DMS79 treated with DMSO at 0.1 percent for 48 hours (cell line): Measurements from ENCODE around the gene PLCB4.

ENCODE experiments used
- DNase-seq: peaks from one replicate; lab custom pipeline; 2025; lab: John Stamatoyannopoulos, UW

PLCB4 gene

DNA sequence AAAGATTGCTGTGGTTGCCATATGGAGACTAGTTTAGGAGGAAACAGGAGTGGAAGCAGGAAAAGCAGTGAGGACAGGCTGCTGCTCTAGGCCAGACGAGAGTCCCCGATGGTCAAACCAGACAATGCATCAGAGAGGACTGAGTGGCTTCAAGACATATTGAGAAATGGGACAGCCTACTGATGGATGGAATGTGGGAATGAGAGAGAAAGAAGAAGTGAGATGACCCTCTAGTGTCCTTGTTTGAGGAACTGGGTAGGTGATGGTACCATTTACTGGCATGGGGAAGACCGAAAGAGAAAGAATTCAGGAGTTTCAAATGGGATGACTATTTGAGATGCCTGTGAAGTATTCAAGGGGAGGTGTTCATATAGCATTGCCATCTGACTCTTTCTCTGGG, 333.7 kb downstream of the PLCB4 start:
- DNase-seq = no peak

DNA sequence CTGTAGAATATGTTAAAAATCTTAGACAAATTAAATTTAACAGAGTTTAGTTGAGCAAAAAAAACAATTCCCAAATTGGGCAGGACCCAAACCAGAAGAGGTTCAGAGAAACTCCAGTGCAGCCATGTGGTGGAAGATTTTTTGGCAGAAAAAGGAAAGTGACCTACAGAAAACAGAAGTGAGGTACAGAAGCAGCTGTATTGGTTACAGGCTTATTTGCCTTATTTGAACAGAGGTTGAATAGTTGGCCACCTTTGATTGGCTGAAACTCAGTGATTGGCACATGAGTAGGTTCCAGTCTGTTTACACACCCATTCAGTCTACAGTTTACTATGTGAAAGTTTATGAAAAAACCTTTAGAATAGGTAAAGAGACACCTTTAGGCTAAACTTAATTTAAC, 334.6 kb downstream of the PLCB4 start:
- DNase-seq = no peak

DNA sequence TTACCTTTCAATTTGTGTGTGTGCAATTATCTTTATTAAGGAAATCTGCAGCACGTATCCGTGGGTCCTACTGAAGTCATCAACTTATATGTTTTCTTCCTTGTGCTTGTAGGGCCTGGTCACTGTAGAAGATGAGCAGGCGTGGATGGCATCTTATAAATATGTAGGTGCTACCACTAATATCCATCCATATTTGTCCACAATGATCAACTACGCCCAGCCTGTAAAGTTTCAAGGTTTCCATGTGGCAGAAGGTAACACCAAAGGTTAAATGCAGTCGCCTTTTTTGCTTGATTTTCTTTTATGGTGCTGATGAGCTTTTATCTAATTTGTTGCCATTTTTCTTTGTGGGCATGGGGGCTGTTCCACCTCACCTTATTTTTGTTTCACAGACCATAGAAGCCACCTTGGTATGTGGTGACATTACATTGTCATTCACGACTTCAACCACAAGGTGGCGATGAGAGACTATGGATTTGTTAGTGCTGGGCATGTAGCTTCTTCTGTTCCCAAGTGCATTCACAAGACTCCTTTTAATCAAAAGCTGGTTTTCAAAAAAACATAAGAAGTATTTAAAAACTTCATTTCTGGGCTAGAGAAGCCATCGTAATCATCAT, 339.0 kb downstream of the PLCB4 start:
- peak; percentile 70 for DNase-seq

DNA sequence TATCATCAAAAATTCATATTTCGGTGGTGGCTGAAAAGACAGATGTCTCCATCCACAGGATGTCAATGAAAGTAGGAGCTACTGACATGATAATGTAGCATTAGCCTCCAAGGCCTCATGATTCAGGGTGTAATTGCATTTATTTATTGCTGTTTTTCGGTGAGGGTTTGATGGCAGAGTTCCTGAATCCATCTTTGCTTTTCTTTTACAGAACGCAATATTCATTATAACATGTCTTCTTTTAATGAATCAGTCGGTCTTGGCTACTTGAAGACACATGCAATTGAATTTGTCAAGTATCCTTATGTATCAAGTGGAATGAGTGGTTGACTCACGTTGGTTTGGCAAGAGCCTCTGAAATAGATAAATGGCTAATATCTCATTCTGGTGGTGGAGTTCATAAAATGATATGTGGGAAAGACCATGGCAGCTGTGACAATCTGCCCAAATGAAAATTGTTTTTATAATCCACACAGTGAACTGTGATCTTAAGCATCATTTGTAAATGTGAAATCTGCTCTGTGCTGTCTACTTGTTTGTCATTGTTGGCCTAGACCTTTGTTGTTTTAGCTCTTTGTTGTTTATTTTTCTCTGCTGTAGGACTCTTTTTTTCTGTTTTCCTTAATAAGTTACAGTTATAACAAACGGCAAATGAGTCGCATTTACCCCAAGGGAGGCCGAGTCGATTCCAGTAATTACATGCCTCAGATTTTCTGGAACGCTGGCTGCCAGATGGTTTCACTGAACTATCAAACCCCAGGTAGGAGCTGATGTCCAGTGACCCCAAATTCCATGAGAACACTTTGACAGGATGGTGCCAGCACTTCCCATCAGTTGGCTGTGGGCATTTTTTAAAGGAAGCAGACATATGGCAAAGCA, 339.8 kb downstream of the PLCB4 start:
- DNase-seq = peak; percentile 79

DNA sequence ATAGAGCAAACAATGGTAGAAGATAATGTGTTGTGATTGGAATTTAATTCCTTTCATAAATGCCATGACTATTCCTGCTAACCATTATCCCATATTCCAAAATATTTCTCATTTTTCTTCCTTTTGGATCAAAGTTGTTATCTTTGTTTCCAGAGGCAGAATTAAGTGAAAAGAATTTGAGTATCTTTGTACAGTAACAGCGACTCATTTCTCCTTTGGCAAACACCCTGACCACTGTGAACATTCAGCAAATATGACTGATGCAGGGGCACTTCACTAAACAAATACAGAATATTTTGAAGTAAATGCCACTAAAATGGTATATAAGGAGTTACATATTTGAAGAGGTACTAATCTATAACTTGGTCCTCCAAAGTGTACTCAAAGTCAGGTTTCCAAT, 340.5 kb downstream of the PLCB4 start:
- no peak for DNase-seq

DNA sequence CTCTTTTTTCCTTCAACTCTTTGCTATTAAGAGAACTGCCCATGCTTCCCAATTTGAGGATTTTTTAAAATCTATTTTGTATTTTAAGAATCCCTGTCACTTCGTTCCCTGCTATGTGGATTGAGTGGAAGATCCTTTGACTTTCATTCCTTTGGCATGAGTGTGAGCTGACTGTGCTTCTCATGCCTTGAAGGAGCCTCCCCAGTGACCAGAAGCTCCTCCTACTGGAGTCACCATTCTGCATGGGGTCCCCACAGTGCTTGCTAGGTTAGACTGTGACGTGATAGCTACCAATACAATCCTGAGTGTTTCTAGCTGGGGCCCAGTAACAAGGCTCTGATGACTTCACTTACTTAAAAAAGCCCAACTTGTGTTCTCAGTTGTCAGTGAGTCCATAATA, 341.1 kb downstream of the PLCB4 start:
- DNase-seq = no peak

DNA sequence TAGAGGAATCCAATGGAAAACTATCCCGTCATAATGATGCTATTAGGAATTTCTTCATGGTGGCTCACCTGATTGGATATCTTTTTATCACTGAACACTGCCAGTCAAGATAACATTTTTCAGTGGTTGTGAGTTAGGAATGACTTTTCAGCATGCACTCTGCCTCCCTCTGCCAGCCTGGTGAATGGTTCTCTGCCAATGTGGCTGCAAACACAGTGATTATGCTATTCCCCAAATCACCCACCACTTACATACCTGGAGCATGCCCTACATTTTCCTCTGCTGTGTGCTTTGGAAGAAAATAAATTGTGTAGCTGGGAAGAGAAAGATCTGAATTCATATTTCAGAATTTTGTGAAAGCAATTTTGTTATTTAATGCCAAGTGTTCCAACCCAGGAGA, 342.9 kb downstream of the PLCB4 start:
- DNase-seq = no peak

DNA sequence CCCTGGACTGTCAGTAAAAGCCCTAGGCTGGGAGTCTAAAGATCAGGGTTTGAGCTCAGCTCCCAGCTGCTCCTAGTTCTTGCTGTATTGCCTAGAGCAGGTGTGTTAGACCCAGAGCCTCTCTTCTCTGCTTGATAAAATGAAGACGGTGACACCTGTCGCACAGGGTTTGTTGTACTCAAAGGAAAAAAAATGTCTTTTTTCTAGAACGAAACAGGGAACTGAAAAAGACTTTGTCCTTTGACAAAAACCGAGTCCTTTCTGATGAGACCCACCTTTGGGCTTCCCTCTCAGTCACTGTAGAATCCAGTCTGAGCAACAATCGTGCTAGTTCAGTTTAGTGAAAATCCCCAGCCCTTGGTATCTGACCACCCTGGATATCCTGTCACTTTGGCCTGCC, 343.4 kb downstream of the PLCB4 start:
- no peak for DNase-seq

DNA sequence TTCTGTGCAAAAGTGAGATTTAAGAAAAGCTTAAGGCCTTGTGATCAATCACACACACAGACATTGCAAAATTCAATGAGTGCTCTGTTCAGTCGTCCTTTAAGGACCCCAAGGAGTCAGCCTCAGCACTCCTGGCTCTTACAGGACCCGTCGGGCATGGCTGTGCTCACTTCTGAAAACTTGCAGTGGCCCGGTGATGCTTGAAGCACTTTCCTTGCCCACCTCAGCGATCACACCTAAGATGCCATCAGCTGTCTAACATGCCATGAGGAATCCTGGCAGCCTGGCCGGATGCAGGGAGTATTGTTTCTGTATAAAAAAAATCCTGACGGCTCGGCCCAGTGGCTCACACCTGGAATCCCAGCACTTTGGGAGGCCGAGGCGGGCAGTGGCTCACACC, 344.1 kb downstream of the PLCB4 start:
- DNase-seq = no peak

DNA sequence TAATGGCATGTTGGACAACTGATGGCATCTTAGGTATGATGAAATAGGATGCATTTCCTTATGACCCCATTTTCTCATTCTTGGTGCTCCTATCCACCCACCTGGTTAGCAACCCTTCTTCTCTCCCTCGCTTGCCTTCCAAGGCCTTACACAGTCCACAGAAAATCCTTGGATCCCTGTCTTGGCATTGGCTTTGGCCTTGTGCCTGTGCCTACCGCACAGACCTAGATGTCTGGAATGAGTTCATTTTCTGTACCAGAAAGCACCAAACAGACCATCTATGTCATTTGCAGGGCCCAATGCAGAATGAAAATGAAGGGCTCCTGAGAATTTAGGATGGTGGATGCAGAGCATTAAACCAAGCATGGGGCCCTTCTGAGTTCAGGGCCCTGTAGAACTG, 346.5 kb downstream of the PLCB4 start:
- DNase-seq = no peak

DNA sequence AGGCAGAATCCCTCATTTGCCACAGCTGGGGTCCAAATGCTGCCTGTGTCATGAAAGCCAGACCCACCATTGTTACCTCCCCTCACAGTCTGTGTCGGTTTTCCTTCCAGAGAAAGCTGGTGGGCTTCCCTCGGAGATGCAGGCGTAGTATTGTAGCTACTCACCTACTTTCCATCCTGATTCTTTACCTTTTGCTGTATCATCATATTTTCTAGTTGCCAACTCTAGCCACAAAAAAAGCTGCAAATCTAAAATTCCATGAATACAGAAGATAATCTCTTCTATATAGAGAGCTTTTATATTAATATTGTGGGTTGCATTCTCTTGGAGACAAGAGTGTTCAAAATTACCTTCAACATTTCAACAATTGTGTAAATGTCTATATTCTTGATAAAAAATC, 347.5 kb downstream of the PLCB4 start:
- DNase-seq = no peak

DNA sequence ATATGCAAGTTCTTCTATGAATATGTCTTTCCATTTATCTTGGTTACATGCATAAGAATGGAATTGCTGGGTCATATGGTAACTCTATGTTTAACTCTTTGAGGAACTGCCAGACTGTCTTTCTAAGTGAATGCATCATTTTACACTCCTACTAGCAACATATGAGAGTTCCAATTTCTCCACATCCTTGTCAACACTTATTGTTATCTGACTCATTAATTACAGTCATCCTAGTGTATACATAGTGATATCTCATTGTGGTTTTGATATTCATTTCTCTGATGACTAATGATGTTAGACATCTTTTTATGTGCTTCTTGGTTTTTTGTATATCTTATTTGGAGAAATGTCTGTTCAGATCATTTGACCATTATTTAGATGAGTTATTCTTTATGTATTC, 348.8 kb downstream of the PLCB4 start:
- no peak for DNase-seq

DNA sequence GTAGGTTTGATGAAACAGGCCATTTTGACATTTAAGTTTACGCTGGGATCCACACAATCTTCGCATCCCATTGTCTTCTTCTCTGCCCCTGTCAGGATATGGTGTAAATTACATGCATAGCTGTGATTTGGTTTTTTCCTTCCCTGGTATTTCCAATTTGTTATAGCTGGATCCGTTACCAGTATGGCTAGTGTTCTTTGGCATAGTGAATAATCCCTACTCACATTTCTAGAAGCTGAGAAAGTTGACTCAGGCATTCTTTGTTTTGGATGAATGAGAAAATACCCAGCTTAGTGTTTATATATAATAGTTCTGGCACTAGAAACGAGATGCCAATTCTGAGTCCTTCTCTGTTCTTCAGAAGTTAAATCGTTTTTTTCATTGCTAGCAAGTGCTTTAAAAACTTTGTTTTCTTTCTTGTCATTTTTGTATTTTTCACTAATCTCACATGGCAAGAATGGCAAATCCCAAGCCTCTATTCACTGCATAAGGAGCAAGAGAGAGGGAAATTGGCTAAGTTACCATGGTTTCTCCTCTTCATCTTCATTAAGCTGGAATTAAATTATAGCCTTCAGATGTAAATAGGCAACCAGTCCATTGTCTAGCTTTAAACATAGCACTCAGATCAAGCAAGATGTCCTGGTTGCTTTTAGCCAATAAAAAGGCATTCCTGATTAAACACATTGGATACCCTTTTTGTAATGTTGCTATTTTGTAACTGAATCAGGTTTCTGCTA, 353.6 kb downstream of the PLCB4 start:
- DNase-seq = no peak

DNA sequence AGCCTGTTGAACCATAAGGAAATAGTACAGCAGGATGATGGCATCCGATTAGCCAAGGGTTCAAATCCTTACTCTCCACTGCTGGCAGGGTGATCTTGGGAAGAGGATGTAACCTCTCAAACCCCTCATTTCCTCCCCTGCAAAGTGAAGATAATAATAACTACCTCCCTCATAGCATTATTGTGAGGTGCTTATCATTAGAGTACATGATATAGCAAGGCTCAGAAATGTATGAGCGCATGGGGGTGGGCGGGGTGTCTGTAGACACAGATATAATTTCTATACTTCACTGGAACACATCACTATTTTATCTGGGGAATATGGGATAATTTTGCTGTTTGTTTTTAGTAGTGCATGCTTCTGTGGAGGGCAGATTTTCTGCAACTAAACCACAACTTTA, 355.7 kb downstream of the PLCB4 start:
- DNase-seq = no peak

DNA sequence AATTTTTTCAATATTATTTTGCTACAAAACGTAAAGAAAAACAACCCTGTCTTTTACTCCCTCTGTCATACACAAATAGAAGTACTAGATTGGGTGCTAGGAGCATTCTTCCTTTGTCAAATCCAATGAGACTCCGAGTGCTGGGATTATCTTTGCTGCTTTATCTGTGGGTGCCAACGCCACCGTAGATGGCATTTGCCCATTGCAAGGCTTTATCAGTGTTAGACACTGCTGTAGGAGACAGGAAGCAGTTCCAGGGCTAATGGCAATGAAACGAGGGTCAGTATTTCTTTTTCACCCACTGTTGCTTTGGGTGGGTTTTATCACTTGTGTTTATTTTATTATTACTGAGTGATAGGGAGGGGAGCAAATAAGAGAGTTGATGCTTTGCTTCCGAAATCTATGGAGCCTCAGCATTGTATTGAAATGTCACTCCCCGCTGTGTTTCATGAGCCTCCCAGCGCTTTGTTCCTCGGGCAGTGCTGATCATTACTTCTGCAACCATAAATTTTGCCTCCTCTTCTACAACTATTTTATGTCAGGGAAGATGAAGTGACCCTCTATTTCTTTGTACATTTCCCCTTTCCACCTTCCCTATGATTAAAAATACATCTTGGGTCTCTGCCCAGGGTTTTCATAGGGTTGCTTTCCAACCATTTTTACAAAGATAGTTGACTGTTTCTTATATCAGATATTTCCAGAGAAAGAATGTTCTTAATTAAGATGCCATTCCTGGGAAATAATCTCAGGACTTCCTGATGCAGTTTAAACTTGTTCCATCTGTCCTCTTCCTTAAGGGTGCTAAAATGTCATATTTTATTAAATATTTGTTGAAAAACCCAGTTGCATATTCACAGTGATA, 358.8 kb downstream of the PLCB4 start:
- DNase-seq = no peak

DNA sequence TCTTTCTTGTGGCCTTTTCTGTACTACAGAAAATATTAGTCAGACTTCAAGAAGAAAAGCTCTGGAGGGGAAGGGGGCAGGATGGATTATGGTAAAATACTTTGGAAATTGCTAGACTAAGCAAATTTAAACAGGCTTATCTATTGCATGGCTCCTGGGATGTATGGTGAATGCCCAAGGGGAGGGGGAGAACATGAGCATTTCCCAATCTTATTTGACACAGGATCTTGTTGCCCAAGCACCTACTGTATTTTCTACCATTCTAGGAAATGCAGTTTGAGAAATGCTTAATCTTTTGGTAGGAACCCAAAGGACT, 359.4 kb downstream of the PLCB4 start:
- no peak for DNase-seq

DNA sequence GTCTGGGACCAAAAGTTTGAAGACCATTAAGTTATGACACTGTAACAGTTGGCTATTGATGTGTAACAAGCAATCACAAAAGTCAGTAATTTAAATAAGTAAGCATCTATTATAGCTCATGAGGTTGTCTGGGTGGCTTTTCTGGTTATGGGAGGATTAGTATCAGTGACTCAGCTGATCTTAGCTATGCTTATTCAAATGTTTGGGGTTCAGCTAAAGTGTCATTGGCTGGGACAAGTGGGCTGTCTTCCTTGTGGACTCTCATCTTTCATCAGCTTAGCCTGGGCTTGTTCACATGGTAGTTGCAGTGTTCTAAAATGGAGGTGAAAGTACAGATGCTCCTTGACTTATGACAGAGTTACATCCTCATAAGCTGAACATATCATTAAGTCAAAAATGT, 370.9 kb downstream of the PLCB4 start:
- DNase-seq = no peak

DNA sequence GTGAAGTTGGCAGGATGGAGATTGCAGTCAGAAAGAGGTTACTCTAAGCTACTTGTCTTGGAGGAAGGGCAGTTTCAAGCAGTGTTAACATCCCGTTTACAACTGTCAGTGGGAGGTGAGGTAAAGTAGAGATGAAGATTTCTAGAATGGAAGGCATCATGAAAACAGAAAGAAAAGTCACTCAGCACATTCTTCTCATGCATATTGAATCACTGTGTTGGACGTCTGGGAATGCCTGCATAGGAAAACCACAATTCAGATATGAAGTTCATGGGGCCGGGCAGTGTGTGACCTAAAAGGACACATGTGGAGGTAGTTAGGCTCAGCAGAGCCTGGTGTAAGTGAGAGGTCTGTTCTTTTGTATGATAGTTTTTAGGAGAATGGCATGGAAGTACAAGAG, 372.0 kb downstream of the PLCB4 start:
- no peak for DNase-seq

DNA sequence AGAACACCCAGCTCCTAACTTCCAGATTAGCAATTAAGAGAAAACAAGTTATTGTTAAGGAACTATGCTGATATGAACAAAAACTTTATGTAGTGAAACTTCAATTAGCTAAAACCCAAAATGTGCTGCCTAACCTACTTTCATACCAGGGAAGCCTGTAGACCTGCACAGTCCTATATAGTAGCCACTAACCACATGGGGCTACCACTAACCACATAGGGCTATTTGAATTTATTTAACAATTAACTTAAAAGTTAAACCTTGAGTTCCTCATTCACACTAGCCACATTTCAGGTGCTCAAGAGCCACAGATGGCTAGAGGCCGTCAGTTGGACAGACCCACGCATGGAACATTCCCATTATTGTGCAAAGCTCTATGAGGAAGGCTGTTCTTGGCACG, 373.1 kb downstream of the PLCB4 start:
- no peak for DNase-seq

DNA sequence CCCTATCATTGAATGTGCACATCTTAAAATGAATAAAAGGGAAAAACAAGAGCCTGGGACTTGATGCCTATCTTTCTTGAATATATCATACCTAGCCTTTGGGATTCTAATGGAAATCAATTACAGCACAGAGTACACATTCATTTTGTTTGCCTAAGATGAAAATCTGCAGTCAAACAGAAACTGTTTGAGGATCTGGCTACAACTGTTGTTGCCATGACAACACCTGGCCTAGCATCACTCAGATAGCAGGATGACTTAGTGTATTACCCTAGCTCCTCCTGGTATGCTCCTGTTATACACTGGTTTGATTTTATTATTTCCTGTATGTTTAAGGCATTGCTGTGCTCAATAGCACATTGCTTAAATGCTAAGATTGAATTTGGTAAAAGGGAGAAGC, 374.0 kb downstream of the PLCB4 start:
- no peak for DNase-seq

DNA sequence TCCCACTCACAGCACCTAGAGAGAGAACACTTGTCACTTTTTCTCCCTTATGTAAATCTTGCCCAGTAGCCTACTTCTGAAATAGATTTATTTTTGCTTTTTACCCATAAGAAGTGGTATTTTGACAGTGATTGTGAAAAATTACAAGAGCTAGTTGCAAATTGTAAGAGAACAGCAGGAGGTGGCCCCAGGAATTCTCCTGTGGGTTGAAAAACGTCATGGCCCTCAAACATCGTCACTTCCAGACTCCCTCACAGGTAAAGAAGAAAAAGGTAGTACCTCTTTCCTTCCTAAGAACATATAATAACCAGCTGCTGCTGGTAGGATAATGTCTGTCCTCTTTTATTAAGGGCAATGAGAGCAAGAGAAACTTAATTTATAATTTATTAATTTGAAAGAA, 376.0 kb downstream of the PLCB4 start:
- no peak for DNase-seq

DNA sequence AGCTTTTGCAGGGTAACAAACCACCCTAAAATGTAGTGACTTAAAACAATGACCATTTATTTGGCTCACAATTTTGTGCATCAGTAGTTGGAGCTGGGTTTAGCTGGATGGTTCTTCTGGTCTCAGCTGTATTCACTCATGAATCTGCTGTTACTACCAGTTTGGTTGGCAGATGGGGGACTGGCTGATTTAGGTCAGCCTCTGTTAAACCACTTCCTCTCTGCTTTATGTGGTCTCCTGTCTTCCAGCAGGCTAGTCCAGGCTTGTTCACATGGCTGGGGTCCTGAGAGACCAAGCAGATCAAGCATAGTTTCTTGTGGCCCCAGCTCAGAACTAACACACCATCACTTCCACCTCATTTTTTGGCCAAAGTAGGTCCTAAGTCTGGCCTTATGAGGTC, 378.3 kb downstream of the PLCB4 start:
- DNase-seq = no peak
